ENCODE measurements around the gene PHLDB3. TPM values are rescaled to one million over a fixed set of nuclear protein-coding genes. Genes with fewer than 3 reads are reported as not detected.

PHLDB3 gene
- polyA plus RNA-seq, 2 of the 4 experiments (the other 2 are of a cell fraction): 5.5 to 12.0 TPM

DNA sequence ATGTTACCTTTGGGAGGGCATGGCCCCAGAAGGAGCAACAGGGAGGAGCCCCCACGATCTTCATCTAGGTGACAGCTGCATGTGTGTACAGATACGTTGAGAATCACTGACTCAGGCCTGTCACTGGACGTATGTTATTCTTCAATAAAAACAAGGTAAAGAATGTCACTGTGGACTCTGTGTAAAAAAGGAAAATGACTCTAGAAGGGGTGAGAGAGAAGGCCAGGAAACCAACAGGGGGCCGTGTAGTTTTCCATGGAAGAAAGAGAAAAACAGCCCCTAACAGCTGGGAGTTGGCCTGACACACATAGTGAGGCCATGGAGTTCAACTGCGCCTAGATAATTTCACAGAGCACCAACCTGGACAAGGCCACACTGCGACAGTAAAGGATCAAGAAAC lies 37.3 kb downstream of the PHLDB3 start:
- CTCF ChIA-PET: interaction anchor here (0.8 to 14.0 kb wide), 3 partner anchors 21 to 52 kb away, joined by 3 to 176 read pairs (median 5); no protein-coding TSS in a partner anchor
- no peak for FAIRE-seq
- H3K4me2 ChIP-seq: no peak overlapping the region

GRCh38 chr19:43466793-43467192 lies 37.8 kb downstream of the PHLDB3 start:
- H3K9me3 ChIP-seq: no peaks in the 10 kb centered on the region
- TF ChIP-seq USF2 (IDR thresholded peaks at IDR 0.05): no peak
- TF ChIP-seq CHD2 (IDR thresholded peaks at IDR 0.05; ENCODE audit: low read length, partially characterized antibody): no peak
- no peak for TF ChIP-seq ZFP36 (IDR thresholded peaks at IDR 0.05; ENCODE audit: borderline replicate concordance, partially characterized antibody)
- no peak for TF ChIP-seq GATA3 (IDR thresholded peaks at IDR 0.05; ENCODE audit: borderline replicate concordance)
- no peak for TF ChIP-seq MYC (IDR thresholded peaks at IDR 0.05; ENCODE audit: borderline replicate concordance, low read length)
- no peak for TF ChIP-seq SMC3 (IDR thresholded peaks at IDR 0.05)
- no peak for TF ChIP-seq EP300 (IDR thresholded peaks at IDR 0.05)
- TF ChIP-seq RARB (CRISPR knock-in tag; IDR thresholded peaks at IDR 0.05): no peak
- TF ChIP-seq BHLHE40 (IDR thresholded peaks at IDR 0.05; ENCODE audit: low read depth, low read length): no peak
- no peak for TF ChIP-seq NPAS2 (CRISPR knock-in tag; IDR thresholded peaks at IDR 0.05; ENCODE audit: borderline replicate concordance)
- no peak for TF ChIP-seq SREBF2 (IDR thresholded peaks at IDR 0.05)
- H3K4me1 ChIP-seq: peaks cover 15% of the 10 kb centered on the region
- no peak for FAIRE-seq
- H3K4me2 ChIP-seq: no peak overlapping the region
- ATAC-seq: no peak
- ChIA-PET POLR2A (no interaction called here), CTCF (interaction anchor here (0.8 to 14.0 kb wide), 6 partner anchors 10 to 88 kb away, joined by 3 to 176 read pairs (median 5); no protein-coding TSS in a partner anchor)
- no peak overlapping the region for H3K4me3 ChIP-seq
- 86% methylated on average over 1 of the region's 1 CpG for WGBS (ENCODE audit: missing lambda C conversion rate)
- DNase-seq (ENCODE audit: low read depth in 1 of 2, low spot score in 1 of 2): no peak
- no peak overlapping the region for H3K27ac ChIP-seq

More for the DNA sequence above, 37.3 kb downstream of the PHLDB3 start:
- Histone ChIP-seq H3K4me1 (peaks cover 15% of the 10 kb centered on the region), H3K9me3 (no peaks in the 10 kb centered on the region), H3K27ac (peak overlapping the region in 1 of 2 experiments; percentile 16; a peak in 1 of 6 replicates), H3K4me3 (no peak overlapping the region)
- ATAC-seq: no peak
- no peak for DNase-seq (ENCODE audit: low read depth in 1 of 2, low spot score in 1 of 2)
- WGBS (ENCODE audit: missing lambda C conversion rate): 69% methylated on average over 6 of the region's 6 CpGs
- TF ChIP-seq, protein P1, sequence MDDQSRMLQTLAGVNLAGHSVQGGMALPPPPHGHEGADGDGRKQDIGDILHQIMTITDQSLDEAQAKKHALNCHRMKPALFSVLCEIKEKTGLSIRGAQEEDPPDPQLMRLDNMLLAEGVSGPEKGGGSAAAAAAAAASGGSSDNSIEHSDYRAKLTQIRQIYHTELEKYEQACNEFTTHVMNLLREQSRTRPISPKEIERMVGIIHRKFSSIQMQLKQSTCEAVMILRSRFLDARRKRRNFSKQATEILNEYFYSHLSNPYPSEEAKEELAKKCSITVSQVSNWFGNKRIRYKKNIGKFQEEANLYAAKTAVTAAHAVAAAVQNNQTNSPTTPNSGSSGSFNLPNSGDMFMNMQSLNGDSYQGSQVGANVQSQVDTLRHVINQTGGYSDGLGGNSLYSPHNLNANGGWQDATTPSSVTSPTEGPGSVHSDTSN (IDR thresholded peaks at IDR 0.05): no peak
- TF ChIP-seq KDM1A (IDR thresholded peaks at IDR 0.05; ENCODE audit: low read depth): no peak
- no peak for TF ChIP-seq HEYL (CRISPR knock-in tag; IDR thresholded peaks at IDR 0.05)
- TF ChIP-seq GATA3 (IDR thresholded peaks at IDR 0.05; ENCODE audit: borderline replicate concordance): no peak
- TF ChIP-seq RNF2 (IDR thresholded peaks at IDR 0.05; ENCODE audit: borderline replicate concordance, low read depth): no peak
- TF ChIP-seq ZNF302 (CRISPR knock-in tag; IDR thresholded peaks at IDR 0.05): no peak
- POLR2A ChIA-PET: no interaction called here

GRCh38 chr19:43465468-43466120 lies 39.0 kb downstream of the PHLDB3 start, which contains the start of gene LYPD3:
LYPD3 (minus strand) TSS chr19:43465608; CDS start chr19:43465571, 37 bp downstream.
- Histone ChIP-seq H3K4me3 (peak within 1 kb of the TSS; percentile 62), H3K4me2 (peak within 1 kb of the TSS; percentile 82), H3K4me1 (peaks cover 15% of the 10 kb centered on the region), H3K27ac (peak within 1 kb of the TSS in 1 of 2 experiments; percentile 79; a peak in 1 of 6 replicates), H3K9me3 (no peaks in the 10 kb centered on the region)
- TF ChIP-seq, protein P2, sequence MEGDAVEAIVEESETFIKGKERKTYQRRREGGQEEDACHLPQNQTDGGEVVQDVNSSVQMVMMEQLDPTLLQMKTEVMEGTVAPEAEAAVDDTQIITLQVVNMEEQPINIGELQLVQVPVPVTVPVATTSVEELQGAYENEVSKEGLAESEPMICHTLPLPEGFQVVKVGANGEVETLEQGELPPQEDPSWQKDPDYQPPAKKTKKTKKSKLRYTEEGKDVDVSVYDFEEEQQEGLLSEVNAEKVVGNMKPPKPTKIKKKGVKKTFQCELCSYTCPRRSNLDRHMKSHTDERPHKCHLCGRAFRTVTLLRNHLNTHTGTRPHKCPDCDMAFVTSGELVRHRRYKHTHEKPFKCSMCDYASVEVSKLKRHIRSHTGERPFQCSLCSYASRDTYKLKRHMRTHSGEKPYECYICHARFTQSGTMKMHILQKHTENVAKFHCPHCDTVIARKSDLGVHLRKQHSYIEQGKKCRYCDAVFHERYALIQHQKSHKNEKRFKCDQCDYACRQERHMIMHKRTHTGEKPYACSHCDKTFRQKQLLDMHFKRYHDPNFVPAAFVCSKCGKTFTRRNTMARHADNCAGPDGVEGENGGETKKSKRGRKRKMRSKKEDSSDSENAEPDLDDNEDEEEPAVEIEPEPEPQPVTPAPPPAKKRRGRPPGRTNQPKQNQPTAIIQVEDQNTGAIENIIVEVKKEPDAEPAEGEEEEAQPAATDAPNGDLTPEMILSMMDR (IDR thresholded peaks at IDR 0.05): no peak
- TF ChIP-seq ZFP36 (IDR thresholded peaks at IDR 0.05; ENCODE audit: borderline replicate concordance, partially characterized antibody) (no peak), EP300 (IDR thresholded peaks at IDR 0.05) (no peak), CHD2 (IDR thresholded peaks at IDR 0.05; ENCODE audit: low read length, partially characterized antibody) (no peak), TFCP2L1 (CRISPR knock-in tag; IDR thresholded peaks at IDR 0.05) (no peak), RCOR1 (IDR thresholded peaks at IDR 0.05; ENCODE audit: low read depth, low read length) (no peak), EHF (CRISPR knock-in tag; IDR thresholded peaks at IDR 0.05) (no peak)
- CTCF ChIA-PET: interaction anchor here (1.0 to 14.0 kb wide), 7 partner anchors 8 to 90 kb away, joined by 3 to 176 read pairs (median 5); no protein-coding TSS in a partner anchor
- DNase-seq (ENCODE audit: low read depth in 1 of 2, low spot score in 1 of 2) (no peak), ATAC-seq (no peak), FAIRE-seq (no peak)
- POLR2A ChIA-PET: no interaction called here
- 82% methylated on average over 16 of the region's 24 CpGs for WGBS (ENCODE audit: missing lambda C conversion rate)
